HG03064 (cell line): Measurements from ENCODE around the gene SLX9.

Experiments used
- ATAC-seq: cut with Tn5 transposase; IDR thresholded peaks from one replicate; pipeline ENCODE4 v1.9.1; 2021; ENCODE audit warnings: low read depth; ENCODE audit not compliant: unreplicated experiment

The SLX9 gene

GRCh38 chr21:44943686-44944550, 4.1 kb downstream of the SLX9 start:
- ATAC-seq: no peak

- ATAC-seq: no peak
Measured at GRCh38 chr21:44944596-44944995, 4.8 kb downstream of the SLX9 start.

GRCh38 chr21:44946254-44947041, 6.6 kb downstream of the SLX9 start:
- ATAC-seq: no peak

- ATAC-seq: no peak
Measured at GRCh38 chr21:44947111-44947929, 7.5 kb downstream of the SLX9 start.

- ATAC-seq: no peak
Measured at GRCh38 chr21:44947930-44948331, 8.1 kb downstream of the SLX9 start.

- ATAC-seq: no peak
Measured at GRCh38 chr21:44948426-44949120, 8.7 kb downstream of the SLX9 start.

- ATAC-seq: no peak
Measured at GRCh38 chr21:44949161-44949778, 9.4 kb downstream of the SLX9 start.

GRCh38 chr21:44949779-44950198, 10.0 kb downstream of the SLX9 start:
- ATAC-seq: no peak

GRCh38 chr21:44950351-44950750, 10.5 kb downstream of the SLX9 start:
- ATAC-seq: no peak

GRCh38 chr21:44951186-44951915, 11.5 kb downstream of the SLX9 start:
- ATAC-seq: no peak

- no peak for ATAC-seq
Measured at GRCh38 chr21:44952116-44952928, 12.5 kb downstream of the SLX9 start.

GRCh38 chr21:44952929-44953627, 13.2 kb downstream of the SLX9 start:
- ATAC-seq: no peak

GRCh38 chr21:44953628-44954021, 13.8 kb downstream of the SLX9 start:
- ATAC-seq: no peak

- no peak for ATAC-seq
Measured at GRCh38 chr21:44954281-44954771, 14.5 kb downstream of the SLX9 start.

GRCh38 chr21:44955141-44955797, 15.4 kb downstream of the SLX9 start:
- ATAC-seq: no peak

GRCh38 chr21:44955798-44956175, 16.0 kb downstream of the SLX9 start:
- no peak for ATAC-seq
